Measurements from ENCODE around the gene PIK3CB.

DNA sequence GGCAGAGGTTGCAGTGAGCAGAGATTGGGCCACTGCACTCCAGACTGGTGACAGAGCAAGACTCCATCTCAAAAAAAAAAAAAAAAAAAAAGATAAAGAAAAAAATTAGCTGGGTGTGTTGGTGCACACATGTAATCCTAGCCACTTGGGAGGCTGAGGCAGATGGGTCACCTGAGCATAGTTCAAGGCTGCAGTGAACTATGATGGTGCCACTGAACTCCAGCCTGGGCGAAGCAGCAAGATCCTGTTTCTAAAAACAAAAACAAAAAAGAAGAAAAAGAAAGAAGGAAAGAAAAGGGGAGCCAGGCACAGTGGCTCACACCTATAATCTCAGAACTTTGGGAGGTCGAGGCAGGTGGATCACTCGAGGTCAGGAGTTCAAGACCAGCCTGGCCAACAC lies 32.9 kb downstream of the PIK3CB start:
- TF ChIP-seq POLR2AphosphoS5 (IDR thresholded peaks at IDR 0.05) (no peak), CTCF (IDR thresholded peaks at IDR 0.05) (no peak), POLR2A (IDR thresholded peaks at IDR 0.05) (no peak)

All from prostate gland (tissue), 2 donors.